LHCN-M2 (cell line): ENCODE results near the gene ATP6V1E1. TPM values are rescaled to one million over a fixed set of nuclear protein-coding genes. Genes with fewer than 3 reads are reported as not detected.
"Not testable (repeated sequence)": the region's sequence is repeated elsewhere in the genome, so short reads cannot be mapped to it uniquely, and the experiment has no call there.

Experiments
- DNase-seq: peaks from one replicate; pipeline ENCODE4 v3.0.0-alpha.2; 2012; ENCODE audit warnings: low read depth
- polyA plus RNA-seq: library from polyadenylated mRNA; unstranded; fragments of >200 nt; gene quantifications from one replicate; pipeline ENCODE4 v1.2.1, GENCODE V29; 2012; ENCODE audit warnings: missing spikeins
- total RNA-seq: library from RNA; depleted of rRNA; stranded (reverse); fragments of >200 nt; gene quantifications from 2 replicates; pipeline ENCODE4 v1.2.3, GENCODE V29; 2014; rRNA removed

ATP6V1E1 gene
- 170 and 187 TPM in 2 replicates for total RNA-seq
- 178 TPM for polyA plus RNA-seq

DNA sequence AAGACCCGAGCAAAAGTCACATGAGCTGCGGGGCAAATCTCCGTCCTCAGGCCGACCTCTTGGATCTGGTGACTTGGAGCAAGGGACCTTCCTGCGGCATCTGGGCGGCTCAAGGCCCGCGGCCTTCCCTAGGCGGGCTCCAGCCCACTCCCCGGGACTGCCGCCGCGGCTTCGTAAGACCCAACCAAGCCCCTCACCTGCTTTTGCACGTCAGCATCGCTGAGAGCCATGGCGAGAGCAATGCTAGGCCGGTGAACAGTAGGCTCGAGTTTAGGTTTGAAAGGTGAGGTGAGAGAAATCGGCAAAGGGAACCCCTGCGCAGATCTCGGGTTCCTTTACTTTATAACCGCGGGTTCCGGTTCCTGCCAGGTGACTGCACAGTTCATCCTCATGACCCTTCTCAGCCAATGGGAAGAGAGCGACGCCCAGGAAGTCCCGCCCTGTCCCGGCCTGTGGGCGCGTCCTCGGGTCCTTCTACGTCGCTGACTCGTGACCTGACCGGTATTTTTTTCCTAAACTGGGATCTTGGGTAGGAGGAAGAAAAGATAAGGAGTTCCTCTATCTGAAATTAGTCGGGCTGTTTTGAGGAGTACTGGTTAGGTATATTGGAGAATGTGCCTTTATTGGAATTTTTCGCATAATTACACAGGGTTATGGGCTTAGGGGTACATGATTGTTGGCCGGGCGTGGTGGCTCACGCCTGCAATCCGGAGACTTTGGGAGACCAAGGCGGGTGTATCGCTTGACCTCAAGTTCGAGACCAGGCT, at the start of gene ATP6V1E1:
TSS of gene ATP6V1E1 (minus strand) at position 344 of the 767 bp plus-strand sequence. CDS start at position 230, 114 bp downstream.
- peak; percentile 95 for DNase-seq

DNA sequence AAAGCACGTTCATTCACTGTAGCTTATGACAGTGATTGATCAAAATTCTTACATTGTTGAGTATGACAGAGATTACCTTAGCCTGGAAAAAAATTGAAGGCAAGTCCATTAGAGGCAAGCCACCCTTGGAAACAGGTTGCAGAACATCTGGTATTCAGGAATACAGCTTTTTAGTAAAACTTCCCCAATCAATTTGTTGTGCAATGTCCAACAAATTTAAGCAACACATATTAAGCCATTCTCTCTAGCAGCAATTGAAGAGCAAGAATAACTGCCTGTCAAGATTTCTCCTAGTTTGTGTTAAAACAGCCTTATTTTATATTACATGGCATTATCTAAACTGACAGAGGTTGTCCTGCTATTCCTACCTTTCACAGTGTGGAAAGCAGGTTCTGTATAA, 47.0 kb upstream of the ATP6V1E1 start:
- no peak for DNase-seq

DNA sequence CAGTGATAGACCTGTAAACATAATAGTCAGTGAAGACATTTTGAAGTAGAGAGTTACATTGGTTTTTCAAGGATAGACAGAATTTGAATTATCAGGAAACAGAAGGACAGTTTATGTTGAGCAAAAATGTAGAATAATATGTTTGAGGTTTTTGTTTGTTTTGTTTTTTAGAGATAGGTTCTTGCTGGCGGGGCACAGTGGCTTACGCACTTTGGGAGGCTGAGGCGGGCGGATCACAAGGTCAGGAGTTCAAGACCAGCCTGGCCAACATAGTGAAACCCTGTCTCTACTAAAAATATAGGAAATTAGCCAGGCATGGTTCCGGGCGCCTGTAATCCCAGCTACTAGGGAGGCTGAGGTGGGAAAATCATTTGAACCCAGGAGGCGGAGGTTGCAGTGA, 45.6 kb upstream of the ATP6V1E1 start:
- no peak for DNase-seq

DNA sequence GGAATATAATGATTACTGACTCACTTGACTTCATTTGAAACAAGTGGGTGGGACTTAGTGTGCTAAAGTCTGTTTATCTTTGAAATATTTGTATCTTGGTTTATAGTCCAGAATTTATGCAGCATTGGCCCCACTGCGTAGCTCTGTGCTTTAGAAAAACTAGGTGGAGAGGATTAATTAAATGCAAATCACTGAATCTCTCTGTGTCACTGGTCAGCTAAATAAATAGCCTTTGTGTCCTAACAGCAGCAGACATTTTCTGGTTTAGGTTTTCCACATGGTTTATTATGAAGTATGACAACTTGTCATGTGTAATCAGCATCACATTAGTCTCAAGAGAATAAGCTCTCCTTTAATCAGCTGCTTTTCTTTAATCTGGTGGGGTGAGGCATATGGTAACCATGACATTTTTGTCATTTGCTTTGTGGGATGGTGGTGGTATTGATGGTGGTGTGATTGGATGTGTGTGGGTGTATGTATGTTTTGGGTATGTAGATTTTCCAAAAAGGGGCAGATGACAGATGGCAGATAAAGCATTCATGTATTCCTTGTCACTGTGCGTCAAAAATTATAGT, 44.0 kb upstream of the ATP6V1E1 start:
- DNase-seq, result peak; percentile 9

DNA sequence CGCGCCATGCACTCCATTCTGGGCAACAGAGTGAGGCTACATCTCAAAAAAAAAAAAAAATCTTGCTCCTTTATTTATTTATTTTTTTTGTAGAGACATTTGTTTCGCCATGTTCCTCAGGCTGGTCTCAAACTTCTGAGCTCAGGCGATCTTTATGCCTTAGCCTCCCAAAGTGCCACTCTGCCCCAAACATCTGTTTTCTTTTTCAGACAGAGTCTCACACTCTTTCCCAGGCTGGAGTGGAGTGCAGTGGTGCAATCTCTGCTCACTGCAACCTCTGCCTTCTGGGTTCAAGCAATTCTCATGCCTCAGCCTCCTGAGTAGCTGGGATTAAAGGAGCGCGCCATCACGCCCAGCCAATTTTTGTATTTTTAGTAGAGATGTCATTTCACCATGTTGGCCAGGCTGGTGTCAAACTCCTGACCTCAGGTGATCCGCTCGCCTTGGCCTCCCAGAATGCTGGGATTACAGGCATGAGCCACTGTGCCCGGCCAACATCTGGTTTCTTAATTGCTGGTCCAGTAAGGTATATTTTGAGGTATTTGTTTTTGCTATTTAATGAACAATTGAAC, 43.1 kb upstream of the ATP6V1E1 start:
- not testable (repeated sequence) for DNase-seq

DNA sequence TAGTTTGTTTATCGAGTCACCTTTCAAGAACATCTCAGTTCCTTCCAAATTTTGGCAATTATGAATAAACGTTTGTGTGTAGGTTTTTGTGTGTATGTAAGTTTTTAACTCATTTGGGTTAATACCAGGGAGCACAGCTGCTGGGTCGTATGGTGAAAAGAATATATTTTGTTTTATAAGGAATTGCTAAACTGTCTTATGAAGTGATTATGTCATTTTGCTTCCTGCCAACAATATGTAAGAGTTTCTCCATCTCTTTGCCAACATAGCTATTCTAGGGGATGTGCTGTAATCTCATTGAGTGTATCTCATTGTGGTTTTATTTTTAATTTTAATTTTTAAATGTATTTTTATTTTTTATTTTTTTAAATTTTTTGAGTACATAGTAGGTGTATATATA, 37.3 kb upstream of the ATP6V1E1 start:
- DNase-seq, result no peak

DNA sequence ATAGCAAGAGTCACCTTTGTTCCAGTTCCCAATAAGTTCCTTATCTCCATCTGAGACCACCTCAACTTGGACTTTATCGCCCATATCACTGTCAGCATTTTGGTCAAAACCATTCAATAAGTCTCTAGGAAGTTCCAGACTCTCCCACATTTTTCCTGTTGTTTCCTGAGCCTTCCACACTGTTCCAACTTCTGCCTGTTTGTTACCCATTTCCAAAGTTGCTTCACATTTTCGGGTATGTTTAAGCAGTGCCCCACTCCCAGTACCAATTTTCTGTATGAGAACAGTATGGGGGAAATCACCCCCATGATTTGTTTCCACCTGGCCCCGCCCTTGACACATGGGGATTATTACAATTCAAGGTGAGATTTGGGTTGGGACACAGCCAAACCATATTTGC, 36.7 kb upstream of the ATP6V1E1 start:
- DNase-seq, result no peak

DNA sequence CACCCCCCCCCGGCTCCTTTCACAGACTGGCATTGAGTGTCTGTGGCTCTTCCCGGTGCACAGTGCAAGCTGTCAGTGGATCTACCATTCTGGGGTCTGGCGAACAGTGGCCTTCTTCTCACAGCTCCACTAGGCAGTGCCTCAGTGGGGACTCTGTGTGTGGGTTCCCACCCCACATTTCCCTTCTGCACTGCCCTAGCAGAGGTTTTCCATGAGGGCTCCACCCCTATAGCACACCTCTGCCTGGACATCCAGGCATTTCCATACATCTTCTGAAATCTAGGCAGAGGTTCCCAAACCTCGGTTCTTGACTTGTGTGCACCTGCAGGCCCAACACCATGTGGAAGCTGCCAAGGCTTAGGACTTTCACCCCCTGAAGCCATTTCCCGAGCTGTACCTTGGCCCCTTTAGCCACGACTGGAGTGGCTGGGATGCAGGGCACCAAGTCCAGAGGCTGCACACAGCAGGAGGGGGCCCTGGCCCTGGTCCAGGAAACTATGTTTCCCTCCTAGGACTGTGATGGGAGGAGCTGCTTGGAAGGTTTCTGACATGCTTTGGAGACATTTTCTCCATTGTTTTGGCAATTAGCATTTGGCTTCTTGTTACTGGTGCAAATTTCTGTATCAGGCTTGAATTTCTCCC, 36.0 kb upstream of the ATP6V1E1 start:
- DNase-seq, result no peak

DNA sequence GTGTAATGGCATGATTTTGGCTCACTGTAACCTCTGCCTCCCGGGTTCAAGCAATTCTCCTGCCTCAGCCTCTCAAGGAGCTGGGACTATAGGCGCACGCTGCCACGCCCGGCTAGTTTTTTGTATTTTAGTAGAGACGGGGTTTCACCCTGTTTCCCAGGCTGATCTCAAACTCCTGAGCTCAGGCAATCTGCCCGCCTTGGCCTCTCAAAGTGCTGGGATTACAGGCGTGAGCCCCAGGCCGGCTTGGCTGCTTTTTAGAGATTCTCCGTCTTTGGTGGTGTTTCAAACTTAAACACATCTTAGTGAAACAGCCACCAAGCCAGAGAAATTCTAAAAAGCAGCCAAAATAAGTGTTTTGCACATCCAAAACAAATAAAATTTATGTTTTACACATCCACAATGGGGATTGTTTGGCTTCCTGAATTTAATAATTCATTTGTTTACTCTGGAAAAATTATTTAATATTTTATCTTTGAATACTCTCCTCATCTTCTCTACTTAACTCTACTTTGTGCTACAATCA, 28.4 kb upstream of the ATP6V1E1 start:
- no peak for DNase-seq

DNA sequence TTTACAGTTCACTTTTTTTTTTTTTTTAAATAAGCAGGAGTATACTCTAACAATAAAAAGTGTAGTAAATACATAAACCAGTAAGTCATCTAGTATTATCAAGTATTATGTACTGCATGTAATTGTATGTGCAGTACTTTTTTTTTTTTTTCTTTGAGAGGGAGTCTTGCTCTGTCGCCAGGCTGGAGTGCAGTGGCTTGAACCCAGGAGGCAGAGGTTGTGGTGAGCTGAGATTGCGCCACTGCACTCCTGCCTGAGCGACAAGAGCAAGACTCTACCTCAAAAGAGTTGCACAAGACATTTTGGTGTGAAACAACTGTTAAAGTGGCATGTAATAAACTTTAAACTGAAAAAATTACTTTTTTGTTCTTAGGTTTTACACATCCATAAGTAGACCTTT, 26.7 kb upstream of the ATP6V1E1 start:
- no peak for DNase-seq

DNA sequence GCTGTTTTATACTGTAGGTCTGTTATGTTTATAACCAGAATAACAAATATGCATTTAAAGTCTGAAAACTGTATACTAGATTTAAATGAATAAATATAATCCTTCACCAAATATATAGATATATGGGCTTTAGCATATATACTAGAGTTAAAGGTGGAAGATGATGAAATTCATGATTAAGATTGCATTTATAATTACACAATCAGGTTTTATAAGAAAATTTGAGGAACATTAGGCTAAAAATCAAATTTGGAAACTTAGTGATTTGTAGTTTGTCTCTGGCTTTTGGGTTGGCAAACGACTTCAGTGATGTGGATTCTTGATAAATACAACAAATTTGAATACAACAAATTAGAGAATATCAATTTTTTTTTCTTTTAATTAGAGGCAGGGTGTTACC, 20.0 kb upstream of the ATP6V1E1 start:
- DNase-seq, result no peak

DNA sequence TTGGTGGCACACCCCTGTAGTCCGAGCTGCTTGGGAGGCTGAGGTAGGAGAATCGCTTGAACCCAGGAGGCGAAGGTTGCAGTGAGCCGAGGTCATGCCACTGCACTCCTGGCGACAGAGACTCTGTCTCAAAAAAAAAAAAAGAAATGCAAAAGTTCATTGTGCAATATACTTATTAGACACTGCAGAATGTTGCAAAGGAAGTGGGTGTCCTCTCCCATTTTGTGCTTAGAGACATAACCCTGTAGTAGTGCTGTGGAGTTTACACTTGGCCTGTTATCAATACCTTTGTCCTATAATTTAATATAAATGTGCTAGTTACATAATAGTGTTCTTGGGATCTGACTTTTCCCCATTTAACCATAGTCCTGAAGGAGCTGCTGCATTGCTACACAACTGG, 19.4 kb upstream of the ATP6V1E1 start:
- no peak for DNase-seq

DNA sequence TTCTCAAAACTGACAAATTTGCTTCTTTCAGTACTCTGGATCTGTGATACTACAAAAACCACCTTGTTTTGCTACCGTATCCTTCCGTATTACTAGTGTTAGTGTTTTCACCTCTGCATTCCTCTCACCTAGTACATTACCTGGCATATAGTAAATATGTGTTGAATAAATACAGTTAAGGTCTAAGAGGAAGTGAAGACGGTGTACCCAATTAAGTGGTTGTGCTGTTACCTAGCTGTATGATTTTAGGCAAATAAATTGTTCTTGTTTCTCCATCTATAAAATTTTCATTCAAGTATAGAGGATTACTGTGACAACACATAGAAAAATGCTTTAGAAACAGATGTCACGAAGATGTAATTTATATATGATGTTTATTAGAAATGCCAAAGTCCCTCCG, 18.9 kb upstream of the ATP6V1E1 start:
- DNase-seq, result no peak

DNA sequence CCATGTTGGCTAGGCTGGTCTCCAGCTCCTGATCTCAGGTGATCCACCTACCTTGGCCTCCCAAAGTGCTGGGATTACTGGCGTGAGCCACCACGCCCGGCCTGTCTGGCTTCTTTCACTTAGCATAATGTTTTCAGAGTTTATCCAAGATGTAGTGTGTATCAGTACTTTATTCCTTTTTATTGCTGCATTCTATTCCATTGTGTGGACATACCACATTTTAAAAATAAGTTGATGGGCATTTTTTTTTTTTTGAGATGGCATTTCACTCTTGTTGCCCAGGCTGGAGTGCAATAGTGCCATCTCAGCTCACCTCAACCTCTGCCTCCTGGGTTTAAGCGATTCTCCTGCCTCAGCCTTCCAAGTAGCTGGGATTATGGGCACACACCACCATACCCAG, 13.8 kb upstream of the ATP6V1E1 start:
- DNase-seq, result not testable (repeated sequence)

DNA sequence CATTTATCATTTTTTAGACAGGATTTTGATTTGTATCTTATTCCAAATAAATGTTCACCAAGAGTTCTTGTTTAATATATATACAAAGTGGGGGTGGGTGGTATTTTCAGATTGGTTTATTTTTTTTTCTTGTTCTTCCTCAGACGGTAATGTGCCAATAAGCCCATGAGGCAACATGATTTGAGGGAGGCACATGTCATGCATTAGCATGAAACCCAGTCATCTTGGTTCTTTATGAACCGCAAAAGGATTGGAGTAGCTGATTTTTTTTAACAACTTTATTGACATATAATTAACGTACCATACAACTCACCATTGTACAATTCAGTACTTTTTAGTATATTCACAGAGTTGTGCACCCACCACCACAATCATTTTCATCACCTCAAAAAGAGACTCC, 12.7 kb upstream of the ATP6V1E1 start:
- DNase-seq, result no peak

DNA sequence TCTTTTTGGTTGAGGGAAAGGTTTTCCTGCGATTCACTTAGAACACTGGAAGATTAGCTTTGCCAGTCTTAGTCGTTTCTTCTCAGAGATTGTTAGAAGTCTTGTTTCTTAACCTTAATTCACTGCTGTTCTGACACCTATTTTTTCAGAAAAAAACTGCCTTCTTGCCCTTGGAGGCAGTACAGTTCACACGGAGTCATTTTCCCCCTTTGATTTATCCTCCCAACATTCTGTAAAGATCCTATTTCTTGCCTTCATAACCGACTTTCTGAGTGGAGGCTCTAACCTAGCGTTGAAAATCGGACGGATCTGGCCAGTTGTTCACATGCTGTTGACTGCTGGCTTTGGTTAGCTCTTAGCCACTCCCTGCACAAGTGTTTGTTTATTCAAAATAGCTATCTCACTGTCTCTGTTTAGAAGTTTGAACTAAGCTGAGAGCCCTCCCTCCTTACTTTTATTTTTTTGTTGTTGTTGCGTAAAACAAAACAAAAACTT, 10.7 kb upstream of the ATP6V1E1 start:
- DNase-seq, result peak; percentile 63

DNA sequence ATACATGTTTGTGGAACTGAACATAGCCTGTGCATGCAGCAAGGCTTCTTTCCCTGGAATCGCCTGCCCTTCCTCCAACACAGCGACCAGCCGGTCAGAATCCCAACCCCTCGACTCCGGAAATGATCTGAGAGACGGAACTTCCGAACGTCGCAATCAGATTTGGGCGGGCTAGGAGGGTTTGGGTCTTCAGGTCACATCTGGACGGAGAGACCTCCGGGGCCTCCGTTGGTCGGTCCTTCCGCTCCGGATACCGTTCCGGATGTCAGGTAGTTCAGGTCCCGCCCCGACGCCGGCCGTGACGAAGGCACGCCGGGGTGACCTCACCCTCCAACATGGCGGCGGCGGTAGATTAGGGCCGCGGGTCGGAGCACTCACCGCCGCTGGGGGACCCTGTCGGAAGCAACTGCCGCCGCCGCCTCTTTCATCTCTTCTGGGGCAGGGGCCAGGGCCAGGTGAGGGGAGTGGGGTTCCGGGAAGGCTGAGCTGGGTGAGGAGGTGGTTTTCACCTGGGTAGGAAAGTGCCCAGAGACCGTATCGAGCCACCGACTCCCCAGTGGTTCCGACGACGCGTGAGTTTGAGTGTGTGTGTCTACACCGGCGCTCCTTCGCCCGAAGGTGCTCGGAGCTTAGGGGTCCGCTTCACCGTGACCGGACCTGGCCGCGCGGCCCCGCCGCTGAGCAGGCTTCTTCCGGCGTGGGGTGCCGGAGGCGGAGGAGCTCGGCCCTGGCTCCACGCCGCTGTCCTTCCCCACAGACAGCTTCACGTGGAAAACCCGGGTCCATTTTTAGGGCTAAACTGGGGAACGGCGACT, 10.1 kb upstream of the ATP6V1E1 start, which contains the start of gene BCL2L13:
TSS of gene BCL2L13 (plus strand) at position 326 of the 815 bp plus-strand sequence. CDS start 16,955 bp downstream, outside the sequence.
- DNase-seq, result peak; percentile 87

DNA sequence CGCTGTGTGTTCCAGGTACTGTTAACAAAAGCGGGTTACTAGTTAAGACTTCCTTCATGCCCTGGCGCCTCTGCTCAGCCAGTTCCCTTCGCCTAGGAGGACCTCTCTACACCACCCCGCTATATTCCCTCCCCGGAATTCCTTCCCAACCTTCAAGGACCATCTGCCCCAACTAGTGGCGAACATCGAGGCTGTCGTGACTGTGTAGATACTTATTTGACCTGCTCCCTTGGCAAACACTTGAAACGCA, 9.6 kb upstream of the ATP6V1E1 start:
- DNase-seq, result no peak

DNA sequence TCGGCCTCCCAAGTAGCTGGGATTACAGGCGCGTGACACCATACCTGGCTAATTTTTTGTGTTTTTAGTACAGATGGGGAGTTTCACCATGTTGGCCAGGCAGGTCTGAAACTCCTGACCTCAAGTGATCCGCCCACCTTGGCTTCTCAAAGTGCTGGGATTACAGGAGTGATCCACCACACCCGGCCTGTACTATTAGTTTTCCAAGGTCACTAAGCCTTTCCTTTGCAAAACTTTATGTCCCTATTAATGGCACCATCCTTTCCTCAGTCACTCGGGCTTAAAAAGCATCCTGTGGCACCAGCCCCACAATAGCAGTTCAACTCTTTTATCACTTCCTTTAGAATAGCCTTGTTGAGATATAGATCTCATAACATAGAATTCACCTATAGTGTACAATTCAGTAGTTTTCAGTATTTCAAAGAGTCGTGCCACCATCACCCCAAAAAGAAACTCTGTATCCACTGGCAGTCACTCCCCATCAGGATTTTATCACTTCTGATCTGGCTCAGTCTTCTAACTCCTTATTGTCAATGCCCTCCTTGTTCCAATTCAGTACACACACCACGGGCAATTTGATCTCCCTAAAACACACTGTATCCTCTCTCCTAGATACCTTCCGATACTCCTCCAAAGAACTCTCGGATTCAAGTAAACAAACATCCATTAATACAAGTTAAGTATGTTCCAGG, 9.1 kb upstream of the ATP6V1E1 start:
- DNase-seq, result no peak

DNA sequence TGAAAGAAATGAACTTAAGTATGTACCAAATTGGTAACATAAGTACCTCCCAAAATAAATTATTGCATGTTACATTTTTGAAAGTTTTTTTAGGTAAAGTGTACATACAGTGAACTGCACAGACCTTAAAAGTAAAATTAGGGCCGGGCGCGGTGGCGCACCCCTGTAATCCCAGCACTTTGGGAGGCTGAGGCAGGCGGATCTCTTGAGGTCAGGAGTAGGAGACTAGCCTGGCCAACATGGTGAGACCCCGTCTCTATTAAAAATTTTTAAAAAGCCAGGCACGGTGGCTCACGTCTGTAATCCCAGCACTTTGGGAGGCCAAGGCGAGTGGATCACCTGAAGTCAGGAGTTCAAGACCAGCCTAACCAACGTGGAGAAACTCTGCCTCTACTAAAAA, 8.3 kb upstream of the ATP6V1E1 start:
- not testable (repeated sequence) for DNase-seq

DNA sequence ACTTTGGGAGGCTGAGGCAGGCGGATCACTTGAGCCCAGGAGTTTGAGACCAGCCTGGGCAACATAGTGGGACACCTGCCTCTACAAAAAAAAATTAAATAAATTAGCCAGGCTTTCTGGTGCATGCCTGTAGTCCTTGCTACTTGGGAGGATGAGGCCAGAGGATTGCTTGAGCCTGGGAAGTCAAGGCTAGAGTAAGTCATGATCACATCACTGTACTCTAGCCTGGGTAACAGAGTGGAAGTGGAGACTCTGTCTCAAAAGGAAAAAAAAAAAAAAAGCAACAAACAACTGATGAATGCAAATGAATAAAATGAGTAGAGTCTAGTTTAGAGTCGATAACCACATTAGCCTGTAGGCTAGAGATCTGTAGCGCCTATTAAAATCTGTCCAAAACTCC, 6.1 kb upstream of the ATP6V1E1 start:
- DNase-seq, result no peak
